22Rv1 (cell line): ENCODE measurements around the gene SBK2.

Experiments used
- CTCF ChIP-seq: fragments of 450-650 bp; IDR thresholded peaks from 2 replicates; pipeline ENCODE4 v1.5.1; 2017; ENCODE audit warnings: mild to moderate bottlenecking
- ZFX ChIP-seq: fragments of 450-650 bp; IDR thresholded peaks from 2 replicates; pipeline ENCODE4 v1.6.1; 2017; ENCODE audit warnings: antibody characterized with exemption, borderline replicate concordance

GRCh38 chr19:55481148-55481793 is 55.7 kb downstream of the SBK2 start:
- TF ChIP-seq CTCF (no peak), ZFX (no peak)
